WERI-Rb-1 (cell line): Measurements from ENCODE around the gene MTG1.

Experiments
- DNase-seq: peaks from one replicate; pipeline ENCODE4 v3.0.0-alpha.2; 2020
- H3K27ac ChIP-seq: fragments of 250-450 bp; sonication (Bioruptor Pico); 2 replicates; pipeline ENCODE4 v1.5.1; 2020; ENCODE audit warnings: mild to moderate bottlenecking, moderate library complexity
- H3K27me3 ChIP-seq: fragments of 250-450 bp; sonication (Bioruptor Pico); 2 replicates; pipeline ENCODE4 v1.5.1; 2021; ENCODE audit warnings: mild to moderate bottlenecking, low read depth, moderate library complexity; ENCODE audit not compliant: insufficient read depth, severe bottlenecking
- H3K36me3 ChIP-seq: fragments of 250-450 bp; sonication (Bioruptor Pico); 2 replicates; pipeline ENCODE4 v1.5.1; 2020; ENCODE audit warnings: mild to moderate bottlenecking, moderate library complexity
- H3K4me3 ChIP-seq: 2 replicates; pipeline ENCODE4 v1.5.1; 2011; ENCODE audit warnings: low read depth, mild to moderate bottlenecking, control low read depth, low read length
- H3K9me3 ChIP-seq: fragments of 250-450 bp; sonication (Bioruptor Pico); 2 replicates; pipeline ENCODE4 v1.5.1; 2021; ENCODE audit warnings: mild to moderate bottlenecking, moderate library complexity; ENCODE audit not compliant: severe bottlenecking
- TF ChIP-seq, protein P1 (sequence below): IDR thresholded peaks from 2 replicates; pipeline ENCODE4 v1.5.1; 2011; ENCODE audit warnings: low read depth, mild to moderate bottlenecking, control low read depth, inconsistent platforms, low read length

Gene MTG1

DNA sequence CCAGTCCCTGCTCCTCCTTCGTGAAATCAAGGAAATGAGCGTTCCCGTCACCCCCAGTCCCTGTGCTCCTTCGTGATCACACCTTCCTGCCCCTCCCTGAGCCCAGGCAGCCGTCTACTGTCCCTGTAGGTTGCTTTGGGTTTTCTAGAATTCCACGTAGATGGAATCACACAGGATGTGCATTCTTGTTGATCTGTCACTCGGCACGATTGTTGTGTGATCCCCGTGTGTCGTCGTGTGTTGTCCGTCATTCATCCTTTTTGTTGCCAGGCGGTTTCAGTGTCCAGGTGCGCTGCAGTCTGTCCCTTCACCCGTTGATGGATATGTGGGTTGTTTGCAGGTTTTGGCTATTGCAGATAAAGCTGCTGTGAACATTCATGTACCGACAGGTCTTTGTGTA, 9.4 kb downstream of the MTG1 start:
- no peak for DNase-seq
- Histone ChIP-seq H3K36me3 (peaks cover 67% of the 10 kb centered on the region), H3K27ac (no peak overlapping the region), H3K27me3 (no peaks in the 10 kb centered on the region), H3K4me3 (no peak overlapping the region), H3K9me3 (no peaks in the 10 kb centered on the region)
- TF ChIP-seq, protein P1, sequence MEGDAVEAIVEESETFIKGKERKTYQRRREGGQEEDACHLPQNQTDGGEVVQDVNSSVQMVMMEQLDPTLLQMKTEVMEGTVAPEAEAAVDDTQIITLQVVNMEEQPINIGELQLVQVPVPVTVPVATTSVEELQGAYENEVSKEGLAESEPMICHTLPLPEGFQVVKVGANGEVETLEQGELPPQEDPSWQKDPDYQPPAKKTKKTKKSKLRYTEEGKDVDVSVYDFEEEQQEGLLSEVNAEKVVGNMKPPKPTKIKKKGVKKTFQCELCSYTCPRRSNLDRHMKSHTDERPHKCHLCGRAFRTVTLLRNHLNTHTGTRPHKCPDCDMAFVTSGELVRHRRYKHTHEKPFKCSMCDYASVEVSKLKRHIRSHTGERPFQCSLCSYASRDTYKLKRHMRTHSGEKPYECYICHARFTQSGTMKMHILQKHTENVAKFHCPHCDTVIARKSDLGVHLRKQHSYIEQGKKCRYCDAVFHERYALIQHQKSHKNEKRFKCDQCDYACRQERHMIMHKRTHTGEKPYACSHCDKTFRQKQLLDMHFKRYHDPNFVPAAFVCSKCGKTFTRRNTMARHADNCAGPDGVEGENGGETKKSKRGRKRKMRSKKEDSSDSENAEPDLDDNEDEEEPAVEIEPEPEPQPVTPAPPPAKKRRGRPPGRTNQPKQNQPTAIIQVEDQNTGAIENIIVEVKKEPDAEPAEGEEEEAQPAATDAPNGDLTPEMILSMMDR: no peak

GRCh38 chr10:133403784-133404183, 9.8 kb downstream of the MTG1 start:
- peaks cover 64% of the 10 kb centered on the region for H3K36me3 ChIP-seq
- no peak overlapping the region for H3K27ac ChIP-seq
- TF ChIP-seq, protein P1: no peak
- no peaks in the 10 kb centered on the region for H3K27me3 ChIP-seq
- no peaks in the 10 kb centered on the region for H3K9me3 ChIP-seq
- DNase-seq: no peak
- H3K4me3 ChIP-seq: no peak overlapping the region

GRCh38 chr10:133405272-133405671, 11.3 kb downstream of the MTG1 start:
- TF ChIP-seq, protein P1: no peak
- no peaks in the 10 kb centered on the region for H3K27me3 ChIP-seq
- DNase-seq: no peak
- no peaks in the 10 kb centered on the region for H3K9me3 ChIP-seq
- no peak overlapping the region for H3K4me3 ChIP-seq
- H3K36me3 ChIP-seq: peaks cover 68% of the 10 kb centered on the region
- no peak overlapping the region for H3K27ac ChIP-seq

GRCh38 chr10:133405844-133406527, 12.0 kb downstream of the MTG1 start:
- DNase-seq: no peak
- TF ChIP-seq, protein P1: no peak
- H3K36me3 ChIP-seq: peaks cover 71% of the 10 kb centered on the region

GRCh38 chr10:133411523-133412380, 17.8 kb downstream of the MTG1 start:
- Histone ChIP-seq H3K4me3 (no peak overlapping the region), H3K9me3 (peaks cover 16% of the 10 kb centered on the region), H3K36me3 (peaks cover 71% of the 10 kb centered on the region), H3K27ac (no peak overlapping the region), H3K27me3 (no peaks in the 10 kb centered on the region)
- no peak for DNase-seq
- TF ChIP-seq, protein P1: no peak

More at GRCh38 chr10:133405844-133406527, 12.0 kb downstream of the MTG1 start:
- H3K4me3 ChIP-seq: no peak overlapping the region
- no peak overlapping the region for H3K27ac ChIP-seq
- H3K9me3 ChIP-seq: peaks cover 1% of the 10 kb centered on the region
- H3K27me3 ChIP-seq: no peaks in the 10 kb centered on the region
